Duodenal mucosa (tissue), 2 donors: ENCODE results near the gene CTCFL.
A peak's percentile ranks its signal among the peaks of the same experiment; 100 is the strongest.

Experiments used
- H3K27ac ChIP-seq: one replicate; pipeline ENCODE4 v1.7.0; 2013; ENCODE audit warnings: low read depth, low read length
- H3K27me3 ChIP-seq, 2 donors: one replicate each; pipeline ENCODE4 v1.7.0; 2013; ENCODE audit warnings: low read length in 2 of 2, control low read depth in 1 of 2; ENCODE audit not compliant: insufficient read depth in 2 of 2, control insufficient read depth in 1 of 2
- H3K36me3 ChIP-seq, 2 donors: one replicate each; pipeline ENCODE4 v1.7.0; 2013; ENCODE audit warnings: low read length in 2 of 2, control low read depth in 1 of 2; ENCODE audit not compliant: insufficient read depth in 2 of 2, control insufficient read depth in 1 of 2
- H3K4me1 ChIP-seq, 2 donors: one replicate each; pipeline ENCODE4 v1.7.0; 2013; ENCODE audit warnings: low read length in 2 of 2, control low read depth in 1 of 2; ENCODE audit not compliant: insufficient read depth in 2 of 2, control insufficient read depth in 1 of 2
- H3K4me3 ChIP-seq, 2 donors: one replicate each; pipeline ENCODE4 v1.7.0; 2013; ENCODE audit warnings: low read length in 2 of 2, low read depth in 1 of 2
- H3K9ac ChIP-seq, 2 donors: one replicate each; pipeline ENCODE4 v1.7.0; 2013; ENCODE audit warnings: low read length in 2 of 2, low read depth in 1 of 2
- H3K9me3 ChIP-seq, 2 donors: one replicate each; pipeline ENCODE4 v1.7.0; 2013; ENCODE audit warnings: low read length in 2 of 2, control low read depth in 1 of 2; ENCODE audit not compliant: control insufficient read depth in 1 of 2

Gene CTCFL

DNA sequence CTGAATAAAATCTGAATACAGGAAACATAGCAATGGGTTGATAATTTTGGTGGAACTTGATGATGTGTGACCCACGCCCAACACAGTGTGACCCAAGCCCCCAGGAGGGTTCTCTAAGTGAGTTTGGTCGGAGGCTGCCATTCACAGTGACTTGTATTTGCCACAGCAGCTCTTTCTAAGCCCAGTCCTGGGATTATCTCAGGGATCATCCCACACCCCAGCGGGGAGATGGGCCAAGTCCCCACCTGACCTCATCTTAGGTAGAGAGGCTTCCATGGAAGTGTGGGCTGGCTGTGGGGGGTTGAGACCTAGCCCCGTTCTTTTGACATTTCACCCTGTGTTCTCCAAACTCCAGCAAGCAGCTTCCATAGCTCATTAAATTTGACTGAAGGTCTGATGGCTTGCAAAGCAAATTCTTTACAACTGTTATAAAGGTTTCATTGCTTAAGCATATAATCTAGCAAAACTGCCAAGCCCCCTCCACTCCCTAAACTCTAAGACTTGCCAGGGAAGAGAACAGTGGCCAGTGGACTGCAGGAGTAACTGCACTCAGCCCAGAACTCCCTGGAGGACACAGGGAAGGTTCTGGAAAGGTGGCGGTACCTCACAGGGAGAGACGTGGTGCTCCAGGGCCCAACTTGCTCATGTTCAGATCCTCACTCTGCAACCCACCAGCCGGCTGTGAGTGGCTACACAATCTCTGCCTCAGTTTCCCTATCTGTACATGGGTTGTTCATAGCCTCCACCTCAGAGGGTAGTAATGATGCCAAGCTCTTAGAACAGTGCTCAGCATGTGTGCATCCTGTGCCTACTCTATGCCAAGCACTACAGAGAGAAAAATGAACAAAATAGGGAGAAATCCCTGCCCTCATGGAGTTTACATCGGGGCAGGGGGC, 35.0 kb upstream of the CTCFL start:
- Histone ChIP-seq H3K4me3 (no peak overlapping the region), H3K27ac (peak overlapping the region; percentile 60), H3K9me3 (no peaks in the 10 kb centered on the region), H3K36me3 (peaks cover 26 to 35% of the 10 kb centered on the region in 2 donors), H3K4me1 (peaks cover 31 to 34% of the 10 kb centered on the region in 2 donors), H3K9ac (no peak overlapping the region), H3K27me3 (no peaks in the 10 kb centered on the region)

DNA sequence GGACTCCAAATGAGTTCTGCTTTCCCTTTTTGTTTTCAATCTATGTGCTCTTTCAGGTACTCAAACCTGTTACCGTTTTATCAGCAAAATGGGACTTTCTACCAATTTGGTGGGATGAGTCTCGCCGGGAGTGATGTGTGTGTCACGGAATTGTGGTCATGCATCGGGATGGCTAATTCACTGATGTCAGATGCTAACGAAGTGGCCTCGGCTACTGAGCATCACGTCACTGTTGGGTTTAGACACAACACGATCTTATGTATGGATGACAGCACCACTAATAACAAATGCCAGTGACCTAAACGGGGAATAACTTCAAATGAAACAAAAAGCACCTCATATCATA, 34.3 kb upstream of the CTCFL start:
- H3K9me3 ChIP-seq = no peaks in the 10 kb centered on the region
- H3K36me3 ChIP-seq = peaks cover 19 to 28% of the 10 kb centered on the region in 2 donors
- no peak overlapping the region for H3K9ac ChIP-seq
- H3K27ac ChIP-seq = peak overlapping the region; percentile 33
- H3K27me3 ChIP-seq = no peaks in the 10 kb centered on the region
- no peak overlapping the region for H3K4me3 ChIP-seq
- peaks cover 31 to 34% of the 10 kb centered on the region in 2 donors for H3K4me1 ChIP-seq

DNA sequence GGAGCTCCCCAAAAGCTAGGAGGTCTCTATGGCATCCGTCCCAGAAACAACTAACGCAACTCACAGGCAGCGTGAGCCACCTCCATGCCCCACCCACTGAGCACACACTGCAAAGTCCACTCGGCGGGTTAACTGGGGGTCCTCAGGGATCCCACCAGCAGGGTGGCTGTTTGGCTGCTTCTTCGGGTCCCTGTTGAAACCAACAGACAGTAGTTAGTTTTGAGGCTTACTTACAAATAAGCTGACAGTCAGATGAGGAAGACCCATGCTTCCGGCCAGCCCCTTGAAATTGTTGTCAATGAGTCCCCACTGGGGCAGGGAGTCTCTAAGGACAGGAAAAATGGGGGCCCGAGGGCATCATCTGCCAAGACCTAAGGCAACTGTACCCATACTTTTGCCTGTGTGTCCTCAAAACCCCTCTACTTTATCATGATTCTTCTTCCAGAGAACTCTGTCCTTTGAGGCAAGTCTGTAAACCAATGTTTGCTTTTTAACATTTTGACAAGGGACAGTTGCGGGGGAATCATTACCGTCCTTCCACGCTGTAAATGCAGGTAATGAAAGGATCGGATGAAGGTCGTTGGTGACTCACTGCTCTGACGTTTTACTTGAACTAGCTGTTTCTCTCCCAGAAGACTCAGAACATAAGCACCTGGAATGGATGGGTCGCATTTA, 33.8 kb upstream of the CTCFL start:
- Histone ChIP-seq H3K27ac (peak overlapping the region; percentile 33), H3K4me1 (peaks cover 31 to 34% of the 10 kb centered on the region in 2 donors), H3K9me3 (no peaks in the 10 kb centered on the region), H3K9ac (peak overlapping the region; percentile 4 to 51), H3K4me3 (no peak overlapping the region), H3K36me3 (peaks cover 14 to 23% of the 10 kb centered on the region in 2 donors), H3K27me3 (no peaks in the 10 kb centered on the region)

GRCh38 chr20:57557926-57558613, 33.1 kb upstream of the CTCFL start:
- no peak overlapping the region for H3K4me3 ChIP-seq
- no peaks in the 10 kb centered on the region for H3K9me3 ChIP-seq
- peaks cover 9 to 17% of the 10 kb centered on the region in 2 donors for H3K36me3 ChIP-seq
- peaks cover 31 to 34% of the 10 kb centered on the region in 2 donors for H3K4me1 ChIP-seq
- H3K27ac ChIP-seq = no peak overlapping the region
- H3K9ac ChIP-seq = peak overlapping the region; percentile 4 to 51
- H3K27me3 ChIP-seq = peaks cover 0 to 3% of the 10 kb centered on the region in 2 donors

- no peak overlapping the region for H3K27ac ChIP-seq
- H3K27me3 ChIP-seq = peaks cover 0 to 3% of the 10 kb centered on the region in 2 donors
Measured at GRCh38 chr20:57556980-57557274, 32.0 kb upstream of the CTCFL start.

DNA sequence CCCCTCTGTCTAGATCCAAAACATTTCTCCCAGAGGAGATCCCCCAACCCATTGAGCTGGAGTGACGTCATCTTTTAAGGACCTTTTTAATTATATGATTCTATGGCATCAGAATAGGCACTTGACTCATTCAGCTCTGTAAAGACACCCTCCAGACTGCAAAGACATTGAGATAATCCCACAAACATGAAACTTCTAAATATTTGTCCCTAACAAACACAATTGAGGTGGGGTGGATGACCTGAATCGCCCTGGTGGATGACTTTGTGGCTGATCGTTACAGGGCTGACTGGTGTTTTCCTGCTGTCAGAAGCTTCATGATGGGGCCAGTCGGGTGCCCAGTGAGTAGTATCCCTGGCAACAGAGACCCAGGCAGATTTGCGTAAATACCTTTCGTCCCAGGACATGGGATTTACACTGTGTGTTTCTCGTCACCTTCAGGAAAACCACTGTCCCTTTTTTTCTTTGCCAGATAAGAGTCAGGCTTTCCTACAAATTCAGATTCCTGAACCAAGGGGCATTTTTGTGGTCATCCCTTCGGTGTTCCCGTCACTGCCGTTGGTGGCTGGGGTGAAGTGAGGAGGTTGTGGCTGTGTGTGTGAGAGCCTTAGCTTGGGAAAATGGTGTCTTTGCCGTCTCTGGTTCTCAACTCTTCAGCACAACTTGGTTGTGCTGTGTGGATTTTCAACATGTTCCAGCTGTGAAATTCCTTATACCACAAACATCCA, 30.7 kb upstream of the CTCFL start:
- Histone ChIP-seq H3K27ac (no peak overlapping the region), H3K9ac (no peak overlapping the region)

More at GRCh38 chr20:57556980-57557274, 32.0 kb upstream of the CTCFL start:
- Histone ChIP-seq H3K9me3 (no peaks in the 10 kb centered on the region), H3K36me3 (peaks cover 0 to 8% of the 10 kb centered on the region in 2 donors), H3K4me3 (no peak overlapping the region), H3K4me1 (peaks cover 30 to 31% of the 10 kb centered on the region in 2 donors), H3K9ac (no peak overlapping the region)

DNA sequence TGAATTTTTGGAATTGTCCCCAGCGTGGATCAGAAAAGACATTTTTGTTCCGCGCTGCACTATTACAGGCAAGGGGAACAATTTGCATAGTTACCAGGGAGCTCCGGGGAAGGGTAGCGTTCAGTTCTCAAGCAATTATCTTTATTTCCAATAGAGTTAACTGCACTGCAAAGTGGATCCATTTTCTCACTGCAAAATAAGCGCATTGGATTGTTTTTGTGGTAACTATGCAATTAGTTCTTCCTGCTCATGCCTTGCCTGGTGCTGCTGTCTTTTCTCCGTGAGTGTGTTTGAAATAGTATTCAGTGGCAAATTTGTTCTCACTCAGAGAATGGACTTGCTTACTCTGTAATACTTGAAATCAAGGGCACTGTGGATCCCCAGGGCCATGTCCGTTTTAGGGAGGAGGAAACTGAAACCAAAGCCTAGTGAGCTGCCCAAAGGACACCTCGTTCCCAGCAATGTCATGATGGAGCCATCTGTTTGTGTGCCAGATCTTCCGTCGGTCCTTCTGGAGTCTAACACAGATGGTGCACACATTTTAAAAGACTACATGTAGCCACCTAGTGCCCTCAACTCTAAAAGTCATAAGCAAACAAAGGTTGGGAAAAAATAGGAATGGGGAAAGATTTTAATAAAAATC, 28.6 kb upstream of the CTCFL start:
- Histone ChIP-seq H3K27ac (no peak overlapping the region), H3K27me3 (peaks cover 0 to 3% of the 10 kb centered on the region in 2 donors), H3K9ac (no peak overlapping the region), H3K36me3 (no peaks in the 10 kb centered on the region), H3K9me3 (no peaks in the 10 kb centered on the region), H3K4me3 (no peak overlapping the region), H3K4me1 (peaks cover 11 to 13% of the 10 kb centered on the region in 2 donors)

More for the DNA sequence above, 30.7 kb upstream of the CTCFL start:
- Histone ChIP-seq H3K9me3 (no peaks in the 10 kb centered on the region), H3K36me3 (no peaks in the 10 kb centered on the region), H3K4me3 (no peak overlapping the region), H3K27me3 (peaks cover 0 to 3% of the 10 kb centered on the region in 2 donors), H3K4me1 (peaks cover 30 to 31% of the 10 kb centered on the region in 2 donors)

- Histone ChIP-seq H3K27ac (no peak overlapping the region), H3K9me3 (no peaks in the 10 kb centered on the region), H3K27me3 (peaks cover 0 to 3% of the 10 kb centered on the region in 2 donors), H3K4me3 (no peak overlapping the region), H3K4me1 (peaks cover 2 to 3% of the 10 kb centered on the region in 2 donors), H3K36me3 (no peaks in the 10 kb centered on the region), H3K9ac (no peak overlapping the region)
Measured at GRCh38 chr20:57552471-57552870, 27.5 kb upstream of the CTCFL start.

- H3K27ac ChIP-seq = no peak overlapping the region
- H3K4me1 ChIP-seq = peaks cover 32 to 39% of the 10 kb centered on the region in 2 donors
- peaks cover 0 to 2% of the 10 kb centered on the region in 2 donors for H3K27me3 ChIP-seq
- no peak overlapping the region for H3K9ac ChIP-seq
- H3K4me3 ChIP-seq = no peak overlapping the region
- no peaks in the 10 kb centered on the region for H3K36me3 ChIP-seq
- H3K9me3 ChIP-seq = no peaks in the 10 kb centered on the region
Measured at GRCh38 chr20:57548177-57549058, 23.5 kb upstream of the CTCFL start.
